Esophagus muscularis mucosa (tissue), 4 donors: ENCODE data around the gene PDE8A. TPM values are rescaled to one million over a fixed set of nuclear protein-coding genes. Genes with fewer than 3 reads are reported as not detected.

Source experiments
- DNase-seq: peaks from one replicate; pipeline ENCODE4 v3.0.0-alpha.2; 2017; ENCODE audit errors: extremely low spot score
- H3K27ac ChIP-seq, 4 donors: fragments of 200-600 bp; sonication (generic); replicated peaks in 1 of 4; 1 replicate in 3 of 4; 2 replicates in 1 of 4; pipeline ENCODE4 v1.5.1; 2016 to 2019; ENCODE audit warnings: mild to moderate bottlenecking in 1 of 4
- H3K27me3 ChIP-seq, 4 donors: fragments of 200-600 bp; sonication (generic); one replicate each; pipeline versions ENCODE4 v1.5.1 to v1.6.0; 2016 to 2019
- H3K36me3 ChIP-seq, 4 donors: fragments of 200-600 bp; sonication (generic); one replicate each; pipeline ENCODE4 v1.5.1; 2016 to 2019
- H3K4me1 ChIP-seq, 4 donors: fragments of 200-600 bp; sonication (generic); one replicate each; pipeline ENCODE4 v1.5.1; 2016 to 2019
- H3K4me3 ChIP-seq, 4 donors: fragments of 200-600 bp; sonication (generic); 1 replicate in 2 of 4; 2 replicates in 2 of 4; pipeline ENCODE4 v1.5.1; 2016 to 2019; ENCODE audit warnings: mild to moderate bottlenecking in 4 of 4, moderate library complexity in 1 of 4
- H3K9me3 ChIP-seq, 4 donors: fragments of 200-600 bp; sonication (generic); 1 replicate in 3 of 4; 2 replicates in 1 of 4; pipeline ENCODE4 v1.5.1; 2016 to 2019
- EP300 ChIP-seq: sonication (generic); formaldehyde crosslinking; IDR thresholded peaks from one replicate; pipeline ENCODE4 v1.6.1; 2017; ENCODE audit warnings: antibody characterized with exemption
- POLR2A ChIP-seq: fragments of 450-650 bp; IDR thresholded peaks from one replicate; pipeline ENCODE4 v1.6.1; 2017; ENCODE audit warnings: antibody characterized with exemption, moderate library complexity, mild to moderate bottlenecking, low read depth
- POLR2AphosphoS5 ChIP-seq, 2 donors: sonication (generic); formaldehyde crosslinking; IDR thresholded peaks; one replicate each; pipeline ENCODE4 v1.6.1; 2017; ENCODE audit warnings: antibody characterized with exemption in 2 of 2
- WGBS: methylation state at CpG from one replicate; pipeline ENCODE4 v1.1.5; 2018; 5-methylcytosine and 5-hydroxymethylcytosine counted together
- intact Hi-C: fragments of 100-400 bp; cut with DNase I; formaldehyde crosslinking; loops from one replicate; pipeline ENCODE4 v1.15.1; 2023
- total RNA-seq, 4 donors: library from RNA; depleted of rRNA; stranded (reverse); fragments of >200 nt; gene quantifications; one replicate each; pipeline versions ENCODE4 v1.1.0 to v1.2.1, GENCODE V29; 2016
- TF ChIP-seq, protein P1 (sequence below), 3 experiments: fragments of 200-600 bp in 2 of 3; fragments of 450-650 bp in 1 of 3; sonication (generic) in 2 of 3; IDR thresholded peaks; one replicate each; pipeline ENCODE4 v1.5.1; 2017 to 2019; ENCODE audit warnings: antibody characterized with exemption in 3 of 3, mild to moderate bottlenecking in 2 of 3, moderate library complexity in 1 of 3

Gene PDE8A
- total RNA-seq, 4 donors from 2014 or later = 31.6 to 36.1 (median 32.5) TPM

DNA sequence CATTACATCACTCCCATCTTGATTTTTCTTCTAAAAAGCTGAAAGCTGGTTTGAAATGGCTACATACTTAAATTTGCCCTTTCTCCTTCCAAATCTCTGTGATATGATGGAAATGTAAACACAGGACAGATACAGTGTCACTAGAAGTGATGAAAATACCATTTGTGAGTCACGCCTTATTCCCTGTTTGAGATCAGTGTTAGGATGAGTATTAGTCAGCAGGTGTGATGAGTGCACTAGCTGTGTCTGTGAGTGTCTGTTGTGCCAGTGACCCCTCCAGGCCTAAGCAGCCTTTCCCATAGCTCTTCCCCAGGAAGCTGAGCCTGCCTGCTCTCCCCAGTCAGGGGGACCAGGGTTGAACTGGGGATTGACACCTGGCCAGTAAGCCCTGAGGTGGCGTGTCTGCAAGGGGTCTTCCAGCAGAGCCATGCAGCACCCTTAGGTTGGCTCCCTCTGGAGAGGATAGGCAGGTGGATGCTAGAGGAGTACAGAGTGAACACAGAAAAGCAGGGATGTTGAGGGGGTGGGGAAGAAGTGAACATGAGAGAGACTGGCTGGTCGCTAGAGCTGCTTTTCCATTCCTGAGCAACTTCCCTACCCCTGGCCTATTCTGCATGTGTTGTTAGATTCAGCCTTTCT lies 92.0 kb downstream of the PDE8A start:
- WGBS = 96% methylated on average over 3 of the region's 3 CpGs
- Histone ChIP-seq H3K36me3 (peaks cover 0 to 30% (median 11%) of the 10 kb centered on the region in 4 donors), H3K4me1 (no peaks in the 10 kb centered on the region), H3K4me3 (no peak overlapping the region), H3K9me3 (no peaks in the 10 kb centered on the region), H3K27me3 (no peaks in the 10 kb centered on the region), H3K27ac (no peak overlapping the region)
- TF ChIP-seq, protein P1, sequence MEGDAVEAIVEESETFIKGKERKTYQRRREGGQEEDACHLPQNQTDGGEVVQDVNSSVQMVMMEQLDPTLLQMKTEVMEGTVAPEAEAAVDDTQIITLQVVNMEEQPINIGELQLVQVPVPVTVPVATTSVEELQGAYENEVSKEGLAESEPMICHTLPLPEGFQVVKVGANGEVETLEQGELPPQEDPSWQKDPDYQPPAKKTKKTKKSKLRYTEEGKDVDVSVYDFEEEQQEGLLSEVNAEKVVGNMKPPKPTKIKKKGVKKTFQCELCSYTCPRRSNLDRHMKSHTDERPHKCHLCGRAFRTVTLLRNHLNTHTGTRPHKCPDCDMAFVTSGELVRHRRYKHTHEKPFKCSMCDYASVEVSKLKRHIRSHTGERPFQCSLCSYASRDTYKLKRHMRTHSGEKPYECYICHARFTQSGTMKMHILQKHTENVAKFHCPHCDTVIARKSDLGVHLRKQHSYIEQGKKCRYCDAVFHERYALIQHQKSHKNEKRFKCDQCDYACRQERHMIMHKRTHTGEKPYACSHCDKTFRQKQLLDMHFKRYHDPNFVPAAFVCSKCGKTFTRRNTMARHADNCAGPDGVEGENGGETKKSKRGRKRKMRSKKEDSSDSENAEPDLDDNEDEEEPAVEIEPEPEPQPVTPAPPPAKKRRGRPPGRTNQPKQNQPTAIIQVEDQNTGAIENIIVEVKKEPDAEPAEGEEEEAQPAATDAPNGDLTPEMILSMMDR (IDR thresholded peaks at IDR 0.05) = no peak
- no peak for TF ChIP-seq EP300
- TF ChIP-seq POLR2AphosphoS5 (IDR thresholded peaks at IDR 0.05) = no peak
- TF ChIP-seq POLR2A = no peak
- intact Hi-C loops = no loop called here
- DNase-seq = no peak

DNA sequence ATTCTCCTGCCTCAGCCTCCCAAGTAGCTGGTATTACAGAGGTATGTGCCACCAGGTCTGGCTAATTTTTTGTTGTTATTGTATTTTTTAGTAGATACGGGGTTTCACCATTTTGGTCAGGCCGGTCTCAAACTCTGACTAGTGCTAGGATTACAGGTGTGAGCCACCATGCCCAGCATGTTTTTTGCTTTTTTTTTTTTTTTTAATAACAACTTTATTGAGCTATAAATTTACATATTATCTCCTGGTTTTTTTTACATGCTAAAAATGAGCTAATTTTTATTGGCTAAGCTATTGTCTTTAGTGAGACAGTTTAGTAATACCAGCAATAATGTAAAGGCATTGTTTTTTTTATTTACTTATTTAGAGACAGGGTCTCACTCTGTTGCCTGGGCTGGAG lies 105.2 kb downstream of the PDE8A start:
- Histone ChIP-seq H3K4me1 (no peaks in the 10 kb centered on the region), H3K27me3 (no peaks in the 10 kb centered on the region), H3K36me3 (peaks cover 0 to 82% (median 53%) of the 10 kb centered on the region in 4 donors), H3K27ac (no peak overlapping the region), H3K9me3 (no peaks in the 10 kb centered on the region), H3K4me3 (no peak overlapping the region)
- intact Hi-C loops = no loop called here
- no peak for TF ChIP-seq EP300
- TF ChIP-seq POLR2A = no peak
- no peak for TF ChIP-seq POLR2AphosphoS5 (IDR thresholded peaks at IDR 0.05)
- TF ChIP-seq, protein P1 (IDR thresholded peaks at IDR 0.05) = no peak
- whole genome bisulfite sequencing = 98% methylated on average over 2 of the region's 2 CpGs
- no peak for DNase-seq

DNA sequence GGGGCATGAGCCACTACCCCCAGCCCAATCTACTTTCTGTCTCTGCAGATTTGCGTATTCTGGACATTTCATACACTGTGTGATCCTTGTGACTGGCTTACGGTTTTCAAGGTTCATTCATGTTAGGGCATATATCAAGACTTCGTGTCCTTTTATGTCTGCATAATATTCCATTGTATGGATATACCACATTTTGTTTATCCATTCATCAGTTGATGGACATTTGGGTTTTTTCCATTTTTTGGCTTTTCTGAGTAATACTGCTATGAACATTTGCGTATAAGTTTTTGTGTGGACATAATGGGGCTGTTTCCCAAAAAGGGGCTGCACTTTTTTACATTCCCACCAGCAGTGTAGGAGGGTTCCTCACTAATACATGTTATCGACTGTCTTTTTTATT lies 106.6 kb downstream of the PDE8A start:
- TF ChIP-seq EP300 (no peak), POLR2A (no peak), POLR2AphosphoS5 (IDR thresholded peaks at IDR 0.05) (no peak)
- TF ChIP-seq, protein P1 (IDR thresholded peaks at IDR 0.05) = no peak
- Histone ChIP-seq H3K4me1 (no peaks in the 10 kb centered on the region), H3K27ac (no peak overlapping the region), H3K36me3 (peaks cover 9 to 90% (median 62%) of the 10 kb centered on the region in 4 donors), H3K9me3 (no peaks in the 10 kb centered on the region), H3K27me3 (no peaks in the 10 kb centered on the region), H3K4me3 (no peak overlapping the region)
- WGBS = 94% methylated on average over 5 of the region's 5 CpGs
- intact Hi-C loops = no loop called here
- no peak for DNase-seq

DNA sequence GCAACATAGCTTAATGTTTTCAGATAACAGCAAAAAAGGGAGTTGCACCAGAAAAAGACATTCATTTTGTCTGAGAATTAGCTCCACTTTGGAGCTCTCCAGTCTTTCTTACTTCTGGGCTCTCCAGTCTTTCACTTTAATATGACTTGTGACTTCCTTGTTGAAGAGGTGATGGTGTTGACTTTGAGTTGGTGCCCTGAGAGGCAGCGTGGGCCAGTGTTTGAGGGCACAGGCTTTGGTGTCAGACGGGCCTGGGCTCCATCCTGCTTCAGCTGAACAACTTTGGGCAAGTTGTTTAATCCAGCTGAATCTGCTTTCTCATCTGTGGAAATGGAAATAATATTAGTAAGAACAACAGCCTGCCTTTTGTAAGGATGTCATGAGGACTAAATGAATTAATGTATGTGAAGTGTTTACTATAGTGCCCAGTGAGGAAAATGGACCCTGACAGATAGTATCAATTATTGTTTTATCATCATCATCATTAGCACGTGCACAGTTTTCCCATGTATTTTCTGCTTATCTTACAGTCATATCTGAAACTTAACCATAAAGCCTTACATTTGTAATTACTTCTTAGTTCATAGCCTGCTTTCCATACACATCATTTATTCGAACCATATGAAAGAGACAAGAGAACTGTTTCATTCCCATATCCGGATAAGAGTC lies 108.4 kb downstream of the PDE8A start:
- DNase-seq = no peak
- TF ChIP-seq, protein P1 (IDR thresholded peaks at IDR 0.05) = no peak
- no peak for TF ChIP-seq POLR2AphosphoS5 (IDR thresholded peaks at IDR 0.05)
- no peak for TF ChIP-seq EP300
- TF ChIP-seq POLR2A = no peak
- peaks cover 9 to 83% (median 64%) of the 10 kb centered on the region in 4 donors for H3K36me3 ChIP-seq
- no peak overlapping the region for H3K27ac ChIP-seq
- WGBS = 88% methylated on average over 5 of the region's 5 CpGs
- intact Hi-C loops = no loop called here
- H3K4me1 ChIP-seq = no peaks in the 10 kb centered on the region
- H3K4me3 ChIP-seq = no peak overlapping the region
- H3K27me3 ChIP-seq = no peaks in the 10 kb centered on the region
- H3K9me3 ChIP-seq = no peaks in the 10 kb centered on the region
